ENCODE measurements around the gene DEFB127.
A peak's percentile ranks its signal among the peaks of the same experiment; 100 is the strongest.
"Not testable (repeated sequence)": the region's sequence is repeated elsewhere in the genome, so short reads cannot be mapped to it uniquely, and the experiment has no call there.

The DEFB127 gene

GRCh38 chr20:157154-157553 is at the start of gene DEFB127:
DEFB127 (plus strand) TSS chr20:157454; CDS start chr20:157545, 91 bp downstream.
- no peak for DNase-seq

DNA sequence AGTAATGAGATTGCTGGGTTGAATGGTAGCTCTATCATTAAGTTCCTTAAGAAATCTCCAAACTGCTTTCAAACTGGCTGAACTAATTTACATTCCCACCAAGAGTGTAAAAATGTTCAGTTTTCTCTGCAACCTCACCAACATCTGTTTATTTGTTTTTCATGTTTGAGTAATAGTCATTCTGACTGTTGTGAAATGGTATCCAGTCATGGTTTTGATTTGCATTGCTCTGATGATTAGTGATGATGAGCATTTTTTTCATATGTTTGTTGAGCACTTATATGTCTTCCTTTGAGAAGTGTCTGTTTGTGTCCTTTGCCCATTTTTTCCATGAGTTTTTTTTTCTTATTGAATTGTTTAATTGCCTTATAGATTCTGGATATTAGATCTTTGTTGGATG is 44.9 kb upstream of the DEFB127 start:
- DNase-seq = no peak

- DNase-seq = no peak
Observed at GRCh38 chr20:117518-117917, 39.7 kb upstream of the DEFB127 start.

DNA sequence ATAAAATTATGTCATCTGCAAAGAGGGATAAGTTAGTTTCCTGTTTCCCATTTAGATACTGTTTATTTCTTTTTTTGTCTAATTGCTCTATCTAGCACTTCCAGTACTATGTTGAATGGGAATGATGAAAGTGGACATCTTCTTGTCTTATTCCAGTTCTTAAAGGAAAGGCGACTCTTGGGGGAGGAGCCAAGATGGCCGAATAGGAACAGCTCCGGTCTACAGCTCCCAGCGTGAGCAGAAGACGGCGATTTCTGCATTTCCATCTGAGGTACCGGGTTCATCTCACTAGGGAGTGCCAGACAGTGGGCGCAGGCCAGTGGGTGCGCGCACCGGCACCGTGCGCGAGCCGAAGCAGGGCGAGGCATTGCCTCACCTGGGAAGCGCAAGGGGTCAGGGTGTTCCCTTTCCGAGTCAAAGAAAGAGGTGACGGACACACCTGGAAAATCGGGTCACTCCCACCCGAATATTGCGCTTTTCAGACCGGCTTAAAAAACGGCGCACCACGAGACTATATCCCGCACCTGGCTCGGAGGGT is 27.4 kb upstream of the DEFB127 start:
- DNase-seq = peak; percentile 21

DNA sequence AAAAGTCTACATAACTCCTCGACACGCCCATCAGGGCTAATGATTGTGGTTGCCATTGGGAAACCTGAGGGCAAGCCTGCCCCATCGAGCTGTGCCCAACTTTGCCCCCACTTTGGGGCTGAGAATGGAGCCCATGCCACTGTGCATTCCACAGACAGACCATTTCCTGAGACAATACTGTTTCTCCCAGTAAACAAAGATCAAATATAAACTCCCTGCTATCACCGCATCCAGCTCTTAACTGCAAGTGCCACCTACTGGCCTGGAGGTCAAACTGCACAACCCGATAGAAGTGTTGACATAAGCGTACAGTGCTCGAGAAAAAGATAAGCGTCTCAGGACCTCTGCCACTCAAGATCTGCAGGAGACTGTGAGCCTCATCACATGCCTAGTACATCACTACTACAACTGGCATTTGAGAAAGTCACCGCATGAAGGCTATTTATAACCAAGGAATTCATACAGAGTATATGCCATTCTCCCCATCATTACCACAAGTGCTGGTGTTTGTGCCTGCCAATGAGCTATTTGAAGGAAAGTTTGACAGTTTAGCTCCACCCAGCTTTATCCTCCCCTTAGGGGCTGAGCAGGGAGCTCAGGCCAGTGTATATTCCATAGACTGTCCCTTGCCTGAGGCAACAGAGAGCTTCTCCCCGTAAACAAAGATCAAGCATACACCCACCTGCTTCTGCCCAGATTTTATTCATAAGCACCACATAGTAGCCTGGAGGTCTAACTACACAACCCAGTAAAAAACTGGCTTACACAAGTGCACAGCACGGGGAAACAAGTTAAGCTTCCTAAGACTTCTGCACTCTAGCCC is 19.4 kb upstream of the DEFB127 start:
- DNase-seq = peak; percentile 65

GRCh38 chr20:142290-142689 is 15.0 kb upstream of the DEFB127 start, which contains the start of gene DEFB126:
DEFB126 (plus strand) TSS chr20:142590; CDS start chr20:142629, 39 bp downstream.
- no peak for DNase-seq

- DNase-seq = no peak
Observed at GRCh38 chr20:145877-146276, 11.4 kb upstream of the DEFB127 start.

- no peak for DNase-seq
Observed at GRCh38 chr20:152131-152530, 5.1 kb upstream of the DEFB127 start.

GRCh38 chr20:164618-165017 is 7.4 kb downstream of the DEFB127 start:
- no peak for DNase-seq

DNA sequence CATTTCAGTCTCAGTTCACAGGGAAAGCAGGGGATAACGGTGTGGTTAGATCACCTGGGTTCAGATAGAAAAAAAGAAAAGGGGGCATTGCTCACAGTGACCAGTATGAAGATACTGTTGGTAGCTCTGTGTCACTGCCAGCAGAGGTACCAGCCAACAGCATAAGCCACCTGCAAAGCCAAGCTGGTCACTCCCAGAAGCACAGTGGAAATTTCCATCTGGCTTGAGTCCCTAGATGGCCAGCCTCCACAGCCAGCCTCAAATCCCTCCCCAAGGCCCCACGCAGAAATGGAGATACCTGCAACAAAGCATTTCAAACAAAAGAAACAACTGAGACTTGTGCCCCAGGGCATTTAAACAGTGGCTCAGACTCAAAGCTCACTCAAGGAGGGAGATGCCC is 11.6 kb downstream of the DEFB127 start:
- DNase-seq = no peak

DNA sequence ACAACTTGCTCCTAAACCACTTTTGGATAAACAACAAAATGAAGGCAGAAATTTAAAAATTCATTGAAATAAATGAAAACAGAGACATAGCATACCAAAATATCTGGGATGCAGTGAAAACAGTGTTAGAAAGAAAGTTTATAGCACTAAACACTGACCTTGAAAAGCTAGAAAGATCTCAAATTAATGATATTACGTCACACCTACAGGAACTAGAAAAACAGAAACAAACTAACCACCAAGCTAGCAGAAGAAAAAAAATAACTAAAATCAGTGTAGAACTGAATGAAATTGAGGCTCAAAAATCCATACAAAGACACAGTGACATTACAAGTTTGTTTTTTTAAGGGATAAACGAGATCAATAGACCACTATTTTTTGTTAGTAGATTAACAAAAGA is 27.0 kb downstream of the DEFB127 start:
- no peak for DNase-seq

GRCh38 chr20:187733-188132 is 30.5 kb downstream of the DEFB127 start:
- DNase-seq = no peak

DNA sequence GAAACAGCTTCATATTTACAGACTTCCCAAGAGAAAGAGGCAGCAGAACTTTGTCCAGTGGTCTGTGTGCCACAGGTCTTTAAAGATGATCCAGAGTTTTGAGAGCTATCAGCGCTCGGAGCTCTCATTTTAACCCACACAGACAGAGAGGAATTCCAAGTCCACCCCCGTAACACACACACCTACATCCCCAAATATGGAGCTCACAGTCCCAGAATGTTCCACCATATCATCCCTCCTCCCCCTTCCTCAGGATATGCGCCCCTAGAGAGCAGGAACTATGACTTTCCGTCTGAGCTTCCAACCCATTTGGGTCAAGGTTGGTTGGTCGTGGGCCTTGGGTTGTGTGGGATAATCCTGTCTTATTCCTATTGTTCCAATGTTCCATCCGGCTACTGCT is 32.4 kb downstream of the DEFB127 start, which contains the start of gene DEFB128:
TSS of gene DEFB128 (minus strand) at position 101 of the 400 bp plus-strand sequence. CDS start at position 13, 88 bp downstream.
- DNase-seq = no peak

- no peak for DNase-seq
Observed at GRCh38 chr20:198225-198624, 41.0 kb downstream of the DEFB127 start.

DNA sequence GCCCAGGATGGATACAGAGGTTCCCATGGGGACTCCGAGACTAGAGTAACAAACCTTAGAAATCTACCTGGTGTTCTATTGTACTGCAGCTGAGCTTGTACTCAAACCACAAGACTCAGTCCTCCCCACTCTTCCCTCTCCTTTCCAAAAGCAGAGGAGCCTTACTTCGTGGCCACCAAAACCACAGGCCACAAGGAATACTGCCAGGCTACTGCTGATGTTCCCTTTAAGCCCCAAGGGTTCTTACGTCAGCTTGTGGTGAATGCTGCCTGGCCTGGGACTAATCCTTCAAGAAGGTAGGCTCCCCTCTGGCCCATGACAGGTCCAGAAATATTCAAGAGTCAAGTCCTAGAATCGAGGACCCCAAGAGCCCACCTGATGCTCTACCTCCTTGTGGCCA is 42.7 kb downstream of the DEFB127 start:
- no peak for DNase-seq

DNA sequence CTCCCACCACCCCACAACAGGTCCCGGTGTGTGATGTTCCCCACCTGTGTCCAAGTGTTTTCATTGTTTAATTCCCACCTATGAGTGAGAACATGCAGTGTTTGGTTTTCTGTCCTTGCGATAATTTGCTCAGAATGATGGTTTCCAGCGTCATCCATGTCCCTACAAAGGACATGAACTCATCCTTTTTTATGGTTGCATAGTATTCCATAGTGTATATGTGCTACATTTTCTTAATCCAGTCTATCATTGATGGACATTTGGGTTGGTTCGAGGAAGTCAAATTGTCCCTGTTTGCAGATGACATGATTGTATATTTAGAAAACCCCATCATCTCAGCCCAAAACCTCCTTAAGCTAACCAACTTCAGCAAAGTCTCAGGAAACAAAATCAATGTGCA is 46.4 kb downstream of the DEFB127 start:
- DNase-seq = not testable (repeated sequence)

Measured in NCI-H82 (cell line).